Esophagus (tissue), 2 donors: ENCODE results near the gene UNC5C. TPM values are rescaled to one million over a fixed set of nuclear protein-coding genes. Genes with fewer than 3 reads are reported as not detected.
A peak's percentile ranks its signal among the peaks of the same experiment; 100 is the strongest.

ENCODE experiments used
- H3K27ac ChIP-seq, 2 donors: one replicate each; pipeline ENCODE4 v1.5.1; 2013; ENCODE audit warnings: low read depth in 2 of 2, mild to moderate bottlenecking in 2 of 2, inconsistent platforms in 1 of 2, low read length in 1 of 2, moderate library complexity in 1 of 2
- H3K27me3 ChIP-seq, 2 donors: one replicate each; pipeline ENCODE4 v1.6.1; 2013; ENCODE audit warnings: low read length in 2 of 2, control low read depth in 1 of 2, mild to moderate bottlenecking in 1 of 2; ENCODE audit not compliant: insufficient read depth in 2 of 2, control insufficient read depth in 1 of 2
- H3K36me3 ChIP-seq, 2 donors: one replicate each; pipeline ENCODE4 v1.6.1; 2013; ENCODE audit warnings: low read length in 1 of 2; ENCODE audit not compliant: control insufficient read depth in 2 of 2, insufficient read depth in 2 of 2
- H3K4me1 ChIP-seq, 2 donors: one replicate each; pipeline ENCODE4 v1.6.1; 2013; ENCODE audit warnings: low read length in 1 of 2; ENCODE audit not compliant: control insufficient read depth in 2 of 2, insufficient read depth in 2 of 2
- H3K4me3 ChIP-seq, 2 donors: one replicate each; pipeline ENCODE4 v1.5.1; 2013; ENCODE audit warnings: low read length in 2 of 2, mild to moderate bottlenecking in 2 of 2, low read depth in 1 of 2, moderate library complexity in 1 of 2
- H3K9me3 ChIP-seq, 2 donors: one replicate each; pipeline ENCODE4 v1.6.1; 2013; ENCODE audit warnings: mild to moderate bottlenecking in 2 of 2, low read depth in 1 of 2, low read length in 1 of 2, moderate library complexity in 1 of 2; ENCODE audit not compliant: control insufficient read depth in 2 of 2, insufficient read depth in 1 of 2
- WGBS, 2 donors: extraction: QIAGEN DNeasy Blood & Tissue Kit; methylation state at CpG; one replicate each; pipeline ENCODE4 v1.1.7; 2013; 5-methylcytosine and 5-hydroxymethylcytosine counted together
- polyA plus RNA-seq, 2 donors: library from polyadenylated mRNA; stranded (reverse); fragments of 200-250 nt; gene quantifications; one replicate each; pipeline ENCODE4 v1.2.3, GENCODE V29; 2013
- donor health status: healthy with polysubstance abuse.
- donor health status: Bipolar disorder and iron deficiency.

Gene UNC5C
- polyA plus RNA-seq, 2 donors: 0.04 to 0.09 TPM

DNA sequence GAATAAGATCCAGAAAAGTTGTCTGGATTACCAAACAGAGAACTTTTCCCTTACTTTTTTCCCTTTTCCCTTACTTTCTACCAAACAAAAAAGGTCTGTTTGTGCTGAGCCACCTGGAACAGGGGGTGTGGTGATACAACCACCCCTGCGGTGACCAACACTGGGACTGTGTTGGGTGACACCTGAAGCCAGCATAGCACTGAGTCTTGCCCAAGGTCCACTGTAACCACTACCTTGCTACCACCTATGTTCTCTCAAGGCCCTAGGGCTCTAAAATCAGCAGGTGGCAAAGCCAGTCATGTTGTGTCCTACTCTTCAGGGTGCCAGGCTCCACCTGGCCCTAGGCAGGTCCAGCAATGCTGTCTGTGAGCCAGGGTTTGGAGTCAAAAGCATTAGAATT is 22.8 kb upstream of the UNC5C start:
- Histone ChIP-seq H3K4me1 (no peaks in the 10 kb centered on the region), H3K27me3 (no peaks in the 10 kb centered on the region)
- WGBS, 2 donors: 92 to 93% methylated on average over 1 of the region's 1 CpG

DNA sequence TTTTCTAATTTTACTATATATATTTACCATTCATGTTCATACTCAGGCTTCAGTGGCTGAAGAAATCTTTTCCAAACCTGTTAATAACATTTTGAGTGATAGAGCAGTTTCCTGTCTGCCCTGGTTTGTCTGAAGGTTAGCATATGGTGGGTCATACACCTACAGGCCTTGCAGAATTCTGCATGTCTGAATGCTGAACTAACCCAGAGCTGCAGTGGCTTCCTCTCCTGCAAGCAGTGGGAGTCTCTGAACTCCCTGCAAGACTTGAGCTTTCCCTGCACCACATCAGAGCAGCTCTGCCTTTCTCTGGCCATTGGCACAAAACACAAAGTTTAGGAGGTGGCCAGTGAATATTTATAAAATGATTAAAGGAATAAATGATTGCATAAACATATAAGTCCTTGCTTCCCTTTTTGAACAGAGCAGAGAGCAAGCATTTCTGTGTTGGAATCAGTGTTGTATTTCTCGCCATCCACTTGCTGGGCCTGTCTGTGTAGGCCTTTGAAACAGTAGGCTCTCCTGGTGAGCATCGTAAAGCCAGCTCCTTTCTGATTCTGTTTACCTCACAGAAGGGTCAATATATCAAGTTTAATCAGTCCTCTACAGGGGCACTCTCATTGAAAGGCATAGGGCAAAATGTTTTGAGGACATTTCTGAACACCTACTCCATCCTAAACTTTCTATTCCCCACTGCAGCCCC is 15.0 kb upstream of the UNC5C start:
- Histone ChIP-seq H3K27me3 (no peaks in the 10 kb centered on the region), H3K27ac (no peak overlapping the region), H3K4me1 (no peaks in the 10 kb centered on the region), H3K9me3 (peaks cover 0 to 3% of the 10 kb centered on the region in 2 donors), H3K36me3 (no peaks in the 10 kb centered on the region), H3K4me3 (no peak overlapping the region)
- WGBS, 2 donors: 68 to 78% methylated on average over 2 of the region's 2 CpGs

More for the DNA sequence above, 22.8 kb upstream of the UNC5C start:
- H3K9me3 ChIP-seq: peaks cover 0 to 3% of the 10 kb centered on the region in 2 donors
- H3K36me3 ChIP-seq: no peaks in the 10 kb centered on the region
- H3K4me3 ChIP-seq: no peak overlapping the region
- no peak overlapping the region for H3K27ac ChIP-seq

DNA sequence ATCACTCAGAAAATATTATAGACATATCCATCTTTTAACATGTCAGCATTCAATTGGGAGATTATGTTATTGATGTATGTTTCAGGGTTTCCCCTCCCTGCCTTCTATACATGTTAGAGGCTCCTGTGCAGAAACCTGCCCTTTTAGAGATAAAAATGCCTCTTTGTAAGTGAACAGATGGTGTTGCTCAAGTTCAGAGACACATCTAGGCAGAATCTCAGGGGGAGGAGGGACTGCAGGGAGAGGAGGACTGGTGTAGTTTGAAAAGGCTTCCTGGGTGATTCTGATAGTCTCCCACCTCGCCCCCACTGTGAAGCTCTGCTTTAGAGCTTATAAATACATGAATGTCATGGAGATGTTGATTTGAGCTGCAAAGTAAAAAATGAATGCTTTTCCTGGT is 12.0 kb upstream of the UNC5C start:
- Histone ChIP-seq H3K9me3 (peaks cover 0 to 3% of the 10 kb centered on the region in 2 donors), H3K27ac (no peak overlapping the region), H3K27me3 (no peaks in the 10 kb centered on the region), H3K4me3 (no peak overlapping the region), H3K36me3 (no peaks in the 10 kb centered on the region), H3K4me1 (no peaks in the 10 kb centered on the region)
- WGBS, 2 donors: 57 to 69% methylated on average over 1 of the region's 1 CpG

DNA sequence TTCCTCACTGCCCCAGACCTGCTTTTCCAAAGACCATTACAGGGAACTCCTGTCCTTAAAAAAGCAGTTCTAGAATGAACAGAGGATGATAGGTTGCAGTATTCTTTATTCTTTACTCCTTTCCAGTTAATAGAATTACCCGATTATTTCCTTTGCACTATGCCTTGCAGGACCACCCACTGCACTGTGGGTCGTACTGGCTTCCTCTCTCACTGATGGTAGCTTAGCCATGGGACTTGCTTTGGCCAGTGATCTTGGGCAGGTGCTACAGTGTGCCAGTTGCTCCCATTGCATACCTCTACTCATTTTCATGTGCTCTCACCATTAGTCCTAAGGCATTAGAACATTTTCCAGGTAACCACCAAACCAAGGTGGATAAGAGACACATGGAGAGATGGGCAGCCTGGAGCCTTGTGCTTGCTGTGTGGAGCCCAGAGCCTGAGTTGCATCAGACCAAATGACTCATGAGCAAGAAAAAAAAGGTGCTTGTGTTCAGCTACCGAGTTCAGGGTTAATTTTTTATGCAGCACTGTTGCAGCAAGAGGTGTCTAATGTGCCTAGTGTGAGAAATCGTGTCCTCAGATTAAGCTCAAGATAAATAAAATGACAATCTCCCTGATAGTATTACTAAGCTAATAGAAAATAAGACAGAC is 7.6 kb upstream of the UNC5C start:
- no peak overlapping the region for H3K27ac ChIP-seq
- H3K27me3 ChIP-seq: no peaks in the 10 kb centered on the region
- no peaks in the 10 kb centered on the region for H3K4me1 ChIP-seq
- no peak overlapping the region for H3K4me3 ChIP-seq
- H3K36me3 ChIP-seq: no peaks in the 10 kb centered on the region
- WGBS, 2 donors: 61 to 66% methylated on average over 4 of the region's 4 CpGs
- H3K9me3 ChIP-seq: no peaks in the 10 kb centered on the region

DNA sequence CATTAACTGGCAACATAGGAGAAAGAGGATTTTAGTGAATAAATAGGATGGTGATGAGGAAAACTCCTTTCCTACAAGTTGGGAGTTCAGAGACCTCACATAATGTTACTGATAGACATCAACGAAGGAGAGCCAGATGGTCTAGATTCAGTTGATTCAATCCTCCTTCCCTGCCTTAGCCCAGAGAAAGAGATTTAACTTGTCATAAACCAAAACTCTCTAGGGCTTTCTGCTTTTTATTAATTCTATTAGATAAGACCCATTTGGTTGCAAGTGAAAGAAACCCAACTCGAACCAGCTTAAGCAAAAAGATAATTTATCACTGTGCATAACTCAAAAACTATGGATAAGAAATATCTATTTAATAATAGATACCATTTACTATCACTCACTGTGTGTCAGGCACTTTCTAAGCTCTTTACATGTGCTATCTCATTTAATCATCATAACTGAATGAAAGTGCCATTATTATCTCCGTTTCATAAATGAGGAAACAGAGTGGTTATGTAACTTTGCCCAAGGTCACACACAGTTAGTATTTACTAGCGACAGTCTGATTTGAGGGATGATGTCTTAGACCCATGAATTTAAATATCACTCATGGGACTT is 4.3 kb upstream of the UNC5C start:
- peaks cover 6 to 9% of the 10 kb centered on the region in 2 donors for H3K4me1 ChIP-seq
- peaks cover 0 to 6% of the 10 kb centered on the region in 2 donors for H3K27me3 ChIP-seq
- 58 to 60% methylated on average over 4 of the region's 4 CpGs for WGBS, 2 donors
- no peak overlapping the region for H3K4me3 ChIP-seq
- H3K27ac ChIP-seq: no peak overlapping the region
- no peaks in the 10 kb centered on the region for H3K9me3 ChIP-seq
- H3K36me3 ChIP-seq: no peaks in the 10 kb centered on the region

GRCh38 chr4:95551653-95552052 is 2.9 kb upstream of the UNC5C start:
- H3K4me1 ChIP-seq: peaks cover 8 to 10% of the 10 kb centered on the region in 2 donors
- no peak overlapping the region for H3K27ac ChIP-seq
- peaks cover 0 to 6% of the 10 kb centered on the region in 2 donors for H3K27me3 ChIP-seq
- no peak overlapping the region for H3K4me3 ChIP-seq
- no peaks in the 10 kb centered on the region for H3K36me3 ChIP-seq
- WGBS, 2 donors: 64 to 70% methylated on average over 2 of the region's 2 CpGs
- H3K9me3 ChIP-seq: no peaks in the 10 kb centered on the region

DNA sequence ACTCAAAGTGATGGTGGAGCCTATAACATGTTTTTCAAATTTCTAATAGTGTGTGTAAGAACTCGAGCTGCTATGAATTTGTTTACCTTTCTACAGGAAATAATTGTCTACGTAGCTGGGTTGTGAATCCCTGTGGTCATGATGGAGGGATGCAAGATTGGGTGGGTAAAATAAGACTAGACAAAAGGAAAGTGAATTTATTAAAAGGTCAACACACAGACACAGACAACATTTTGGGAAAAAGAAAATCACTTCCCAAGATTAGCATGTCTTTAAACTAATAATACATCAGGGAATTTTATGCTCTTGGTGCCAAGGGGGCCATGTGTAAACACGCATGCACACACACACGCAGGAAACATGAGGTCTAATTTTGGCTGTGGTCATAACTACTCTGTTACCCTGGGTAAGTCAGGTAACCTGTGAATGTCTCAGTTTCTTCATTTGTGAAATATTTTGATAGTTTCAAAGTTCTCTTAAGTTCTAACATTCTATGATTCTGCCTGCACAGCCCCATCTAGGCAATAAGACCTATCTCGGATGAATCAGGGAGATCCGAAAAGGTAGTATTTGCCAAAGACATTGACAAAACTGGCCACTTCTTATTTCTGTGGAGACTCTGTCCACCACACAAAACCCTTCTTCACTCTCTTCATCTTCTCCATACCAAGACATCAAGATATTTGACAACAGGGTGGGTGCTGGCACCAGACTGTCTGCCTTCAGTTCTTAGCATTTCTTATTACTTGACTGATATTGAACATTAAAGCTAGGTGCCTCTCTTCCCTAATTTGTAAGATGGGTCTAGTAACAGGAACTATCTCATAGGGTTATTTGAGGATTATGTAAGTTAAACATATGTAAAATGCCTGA is 1.6 kb upstream of the UNC5C start:
- peak overlapping the region; percentile 49 to 51 for H3K4me3 ChIP-seq
- no peak overlapping the region for H3K27ac ChIP-seq
- 41 to 47% methylated on average over 6 of the region's 6 CpGs for WGBS, 2 donors
- no peaks in the 10 kb centered on the region for H3K9me3 ChIP-seq
- H3K36me3 ChIP-seq: no peaks in the 10 kb centered on the region
- peaks cover 0 to 6% of the 10 kb centered on the region in 2 donors for H3K27me3 ChIP-seq
- H3K4me1 ChIP-seq: peaks cover 8 to 10% of the 10 kb centered on the region in 2 donors

- no peaks in the 10 kb centered on the region for H3K9me3 ChIP-seq
- H3K27ac ChIP-seq: peak overlapping the region; percentile 34 to 64
- peaks cover 0 to 6% of the 10 kb centered on the region in 2 donors for H3K27me3 ChIP-seq
- peaks cover 8 to 10% of the 10 kb centered on the region in 2 donors for H3K4me1 ChIP-seq
- H3K36me3 ChIP-seq: no peaks in the 10 kb centered on the region
- 2% methylated on average over 58 to 64 of the region's 64 CpGs for WGBS, 2 donors
- H3K4me3 ChIP-seq: peak overlapping the region; percentile 49 to 51
Measured at GRCh38 chr4:95549246-95550114, 707 bp upstream of the UNC5C start.
